ENCODE data around the gene PSENEN.
A peak's percentile ranks its signal among the peaks of the same experiment; 100 is the strongest.

Gene PSENEN

DNA sequence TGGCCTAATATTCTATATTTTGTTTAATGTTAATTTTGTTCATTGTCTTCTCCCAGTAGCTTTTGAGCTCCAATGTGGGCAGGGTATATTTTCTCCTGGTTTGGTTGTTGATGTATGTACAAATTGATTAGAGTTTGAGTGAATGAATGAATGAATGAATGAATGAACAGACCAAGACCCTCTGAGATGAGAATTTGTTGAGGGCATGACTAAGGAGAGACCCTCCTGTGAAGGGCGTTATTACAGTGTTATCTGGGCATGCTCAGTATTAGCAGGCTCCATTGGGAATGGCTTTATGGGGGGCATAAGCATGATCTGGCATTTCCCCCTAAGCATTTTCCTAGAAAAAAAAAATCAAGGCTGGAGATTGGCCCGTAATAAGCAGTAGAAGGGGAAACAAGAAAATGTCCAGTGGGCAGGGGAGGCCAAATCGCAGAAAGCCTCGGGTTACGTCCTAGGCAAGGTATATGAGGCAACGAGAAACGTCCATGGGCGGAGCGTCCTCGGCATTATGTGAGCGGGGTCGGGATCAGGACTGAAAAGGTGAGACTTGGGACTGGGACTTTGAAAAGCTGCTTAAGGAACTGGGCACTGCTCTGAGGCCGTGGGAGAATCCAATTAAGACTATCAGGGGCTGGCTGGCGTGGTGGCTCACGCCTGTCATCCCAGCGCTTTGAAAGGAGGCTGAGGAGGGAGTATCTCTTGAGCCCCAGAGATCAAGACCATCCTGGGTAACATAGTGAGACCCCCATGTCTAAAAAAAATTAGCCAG lies 29.0 kb downstream of the PSENEN start:
- Histone ChIP-seq H3K9ac (ENCODE audit: low read length) (no peak overlapping the region), H3K27ac (ENCODE audit: low read depth, low read length) (no peak overlapping the region), H3K4me1 (ENCODE audit: insufficient read depth, low read length) (peaks cover 18% of the 10 kb centered on the region), H3K27me3 (ENCODE audit: control insufficient read depth in 1 of 2, insufficient read depth in 2 of 2, low read length in 2 of 2) (no peaks in the 10 kb centered on the region), H3K4me3 (ENCODE audit: low read depth in 1 of 2, low read length in 2 of 2) (peak overlapping the region; percentile 30 to 61), H3K9me3 (ENCODE audit: low read length) (no peaks in the 10 kb centered on the region), H3K36me3 (ENCODE audit: insufficient read depth, low read length) (no peaks in the 10 kb centered on the region)

DNA sequence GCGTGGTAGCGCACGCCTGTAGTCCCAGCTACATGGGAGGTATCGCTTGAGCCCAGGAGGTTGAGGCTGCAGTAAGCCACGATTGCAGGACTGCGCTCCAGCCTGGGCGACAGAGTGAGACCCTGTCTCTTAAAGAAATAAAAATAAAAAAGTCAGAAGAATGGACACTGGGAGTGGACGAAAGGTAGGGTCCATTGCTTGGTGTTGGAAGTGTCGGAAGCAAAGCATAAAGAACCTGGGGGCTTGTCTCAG lies 29.5 kb downstream of the PSENEN start:
- H3K9ac ChIP-seq (ENCODE audit: low read length), result no peak overlapping the region
- peaks cover 18% of the 10 kb centered on the region for H3K4me1 ChIP-seq (ENCODE audit: insufficient read depth, low read length)
- H3K4me3 ChIP-seq (ENCODE audit: low read depth in 1 of 2, low read length in 2 of 2), result peak overlapping the region; percentile 30 to 61
- no peaks in the 10 kb centered on the region for H3K36me3 ChIP-seq (ENCODE audit: insufficient read depth, low read length)
- no peaks in the 10 kb centered on the region for H3K27me3 ChIP-seq (ENCODE audit: control insufficient read depth in 1 of 2, insufficient read depth in 2 of 2, low read length in 2 of 2)
- H3K9me3 ChIP-seq (ENCODE audit: low read length), result no peaks in the 10 kb centered on the region
- no peak overlapping the region for H3K27ac ChIP-seq (ENCODE audit: low read depth, low read length)

- Histone ChIP-seq H3K27me3 (ENCODE audit: control insufficient read depth in 1 of 2, insufficient read depth in 2 of 2, low read length in 2 of 2) (no peaks in the 10 kb centered on the region), H3K4me1 (ENCODE audit: insufficient read depth, low read length) (peaks cover 18% of the 10 kb centered on the region), H3K36me3 (ENCODE audit: insufficient read depth, low read length) (no peaks in the 10 kb centered on the region), H3K9me3 (ENCODE audit: low read length) (no peaks in the 10 kb centered on the region), H3K9ac (ENCODE audit: low read length) (no peak within 1 kb of the TSS), H3K4me3 (ENCODE audit: low read depth in 1 of 2, low read length in 2 of 2) (peak within 1 kb of the TSS; percentile 61 to 70), H3K27ac (ENCODE audit: low read depth, low read length) (peak within 1 kb of the TSS; percentile 42)
Observed at GRCh38 chr19:35775298-35776101, 30.0 kb downstream of the PSENEN start, which contains the start of gene ARHGAP33. Gene ARHGAP33, plus strand, starts transcription at chr19:35775564. Its CDS starts 95 bp downstream, at chr19:35775659.

DNA sequence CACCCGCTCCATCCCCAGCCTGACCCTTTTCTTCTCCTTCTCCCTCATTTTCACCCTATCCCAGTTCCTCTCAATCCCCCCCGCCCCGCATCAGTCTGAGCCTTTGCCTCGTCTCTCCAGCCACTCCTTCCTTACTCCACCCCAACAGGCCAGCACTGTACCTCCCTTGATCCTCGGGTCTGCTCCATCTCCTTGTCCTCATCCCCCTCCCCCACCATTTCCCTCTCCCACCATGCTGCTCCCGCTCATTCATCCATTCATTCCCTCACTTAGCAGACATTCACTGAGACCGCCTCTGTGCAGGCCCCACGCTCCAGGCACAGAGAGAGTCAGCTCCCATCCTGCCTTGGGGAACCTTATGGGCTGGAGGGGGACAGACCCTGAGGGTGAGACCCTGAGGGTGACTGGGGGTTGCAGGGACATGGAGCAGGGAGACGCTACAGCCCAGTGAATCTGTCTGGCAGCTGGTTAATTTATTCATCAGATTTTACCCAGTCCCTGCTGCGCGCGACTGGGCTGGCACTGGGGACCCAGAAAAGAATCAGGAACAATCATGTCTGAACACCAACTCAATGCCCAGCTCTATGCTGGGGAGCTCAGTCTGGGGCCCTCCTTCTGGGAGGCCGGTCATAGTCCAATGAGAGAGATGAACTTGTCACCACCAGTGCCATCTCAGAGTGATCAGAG lies 30.8 kb downstream of the PSENEN start:
- Histone ChIP-seq H3K4me3 (ENCODE audit: low read depth in 1 of 2, low read length in 2 of 2) (peak overlapping the region; percentile 61 to 70), H3K27me3 (ENCODE audit: control insufficient read depth in 1 of 2, insufficient read depth in 2 of 2, low read length in 2 of 2) (no peaks in the 10 kb centered on the region), H3K4me1 (ENCODE audit: insufficient read depth, low read length) (peaks cover 18% of the 10 kb centered on the region), H3K9ac (ENCODE audit: low read length) (no peak overlapping the region), H3K27ac (ENCODE audit: low read depth, low read length) (no peak overlapping the region), H3K9me3 (ENCODE audit: low read length) (no peaks in the 10 kb centered on the region), H3K36me3 (ENCODE audit: insufficient read depth, low read length) (no peaks in the 10 kb centered on the region)

DNA sequence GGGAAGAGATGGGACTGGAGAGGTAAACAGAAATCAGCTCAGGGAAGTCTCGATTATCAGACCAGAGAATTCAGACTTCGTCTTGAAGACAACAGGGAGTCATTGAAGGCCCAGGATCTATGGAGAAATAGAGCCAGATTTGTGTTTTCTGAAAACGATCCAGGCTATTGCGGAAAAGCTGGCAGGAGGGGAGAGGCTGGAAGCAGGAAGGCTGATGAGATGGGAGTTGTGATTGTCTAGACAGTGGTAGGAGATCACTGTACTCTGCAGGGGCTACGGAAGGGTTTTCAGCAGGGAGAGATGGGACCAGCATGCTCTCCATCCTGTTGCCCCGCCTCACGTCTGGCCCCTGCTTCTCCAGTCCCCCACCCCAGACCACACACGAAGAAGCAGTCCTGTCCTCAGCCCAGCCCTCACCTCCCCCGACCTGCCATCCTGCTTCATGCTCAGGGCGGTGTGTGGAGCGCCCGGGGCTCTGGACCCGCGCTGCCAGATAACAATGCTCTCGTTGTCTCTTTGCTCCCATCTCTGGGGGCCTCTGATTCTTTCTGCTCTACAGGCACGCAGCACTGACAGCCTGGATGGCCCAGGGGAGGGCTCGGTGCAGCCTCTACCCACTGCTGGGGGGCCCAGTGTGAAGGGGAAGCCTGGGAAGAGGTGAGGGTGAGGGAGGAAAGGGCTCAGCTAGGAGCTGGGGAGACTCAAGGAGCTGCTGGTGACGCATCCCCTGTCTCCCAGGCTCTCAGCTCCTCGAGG lies 31.8 kb downstream of the PSENEN start:
- H3K36me3 ChIP-seq (ENCODE audit: insufficient read depth, low read length), result no peaks in the 10 kb centered on the region
- no peak overlapping the region for H3K27ac ChIP-seq (ENCODE audit: low read depth, low read length)
- no peak overlapping the region for H3K9ac ChIP-seq (ENCODE audit: low read length)

GRCh38 chr19:35777961-35778360 lies 32.5 kb downstream of the PSENEN start:
- no peak overlapping the region for H3K27ac ChIP-seq (ENCODE audit: low read depth, low read length)
- no peak overlapping the region for H3K4me3 ChIP-seq (ENCODE audit: low read depth in 1 of 2, low read length in 2 of 2)
- no peak overlapping the region for H3K9ac ChIP-seq (ENCODE audit: low read length)
- no peaks in the 10 kb centered on the region for H3K36me3 ChIP-seq (ENCODE audit: insufficient read depth, low read length)
- no peaks in the 10 kb centered on the region for H3K9me3 ChIP-seq (ENCODE audit: low read length)
- peaks cover 18% of the 10 kb centered on the region for H3K4me1 ChIP-seq (ENCODE audit: insufficient read depth, low read length)
- H3K27me3 ChIP-seq (ENCODE audit: control insufficient read depth in 1 of 2, insufficient read depth in 2 of 2, low read length in 2 of 2), result no peaks in the 10 kb centered on the region

More for the DNA sequence above, 31.8 kb downstream of the PSENEN start:
- Histone ChIP-seq H3K4me1 (ENCODE audit: insufficient read depth, low read length) (peaks cover 18% of the 10 kb centered on the region), H3K9me3 (ENCODE audit: low read length) (no peaks in the 10 kb centered on the region), H3K27me3 (ENCODE audit: control insufficient read depth in 1 of 2, insufficient read depth in 2 of 2, low read length in 2 of 2) (no peaks in the 10 kb centered on the region), H3K4me3 (ENCODE audit: low read depth in 1 of 2, low read length in 2 of 2) (no peak overlapping the region)

GRCh38 chr19:35779033-35779432 lies 33.6 kb downstream of the PSENEN start:
- H3K9me3 ChIP-seq (ENCODE audit: low read length), result no peaks in the 10 kb centered on the region
- H3K27me3 ChIP-seq (ENCODE audit: control insufficient read depth in 1 of 2, insufficient read depth in 2 of 2, low read length in 2 of 2), result no peaks in the 10 kb centered on the region
- no peak overlapping the region for H3K27ac ChIP-seq (ENCODE audit: low read depth, low read length)
- H3K36me3 ChIP-seq (ENCODE audit: insufficient read depth, low read length), result no peaks in the 10 kb centered on the region
- no peak overlapping the region for H3K4me3 ChIP-seq (ENCODE audit: low read depth in 1 of 2, low read length in 2 of 2)
- H3K4me1 ChIP-seq (ENCODE audit: insufficient read depth, low read length), result peaks cover 18% of the 10 kb centered on the region
- no peak overlapping the region for H3K9ac ChIP-seq (ENCODE audit: low read length)

GRCh38 chr19:35780058-35780457 lies 34.6 kb downstream of the PSENEN start:
- Histone ChIP-seq H3K36me3 (ENCODE audit: insufficient read depth, low read length) (no peaks in the 10 kb centered on the region), H3K9me3 (ENCODE audit: low read length) (no peaks in the 10 kb centered on the region), H3K4me3 (ENCODE audit: low read depth in 1 of 2, low read length in 2 of 2) (no peak overlapping the region), H3K27me3 (ENCODE audit: control insufficient read depth in 1 of 2, insufficient read depth in 2 of 2, low read length in 2 of 2) (no peaks in the 10 kb centered on the region), H3K4me1 (ENCODE audit: insufficient read depth, low read length) (peaks cover 9% of the 10 kb centered on the region), H3K27ac (ENCODE audit: low read depth, low read length) (no peak overlapping the region), H3K9ac (ENCODE audit: low read length) (no peak overlapping the region)

DNA sequence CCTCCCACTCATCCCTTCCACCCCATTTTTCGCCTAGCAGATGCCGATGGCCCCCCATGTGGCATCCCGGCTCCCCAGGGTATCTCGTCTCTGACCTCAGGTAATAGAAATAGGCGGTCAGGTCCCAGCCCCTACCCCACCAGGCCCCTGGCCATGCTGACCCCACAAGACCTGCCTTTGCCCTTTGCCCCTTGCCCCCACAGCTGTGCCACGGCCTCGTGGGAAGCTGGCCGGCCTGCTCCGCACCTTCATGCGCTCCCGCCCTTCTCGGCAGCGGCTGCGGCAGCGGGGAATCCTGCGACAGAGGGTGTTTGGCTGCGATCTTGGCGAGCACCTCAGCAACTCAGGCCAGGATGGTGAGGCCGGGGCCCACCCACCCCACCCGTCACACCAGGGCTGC lies 35.3 kb downstream of the PSENEN start:
- H3K4me3 ChIP-seq (ENCODE audit: low read depth in 1 of 2, low read length in 2 of 2), result no peak overlapping the region
- H3K27me3 ChIP-seq (ENCODE audit: control insufficient read depth in 1 of 2, insufficient read depth in 2 of 2, low read length in 2 of 2), result no peaks in the 10 kb centered on the region
- H3K27ac ChIP-seq (ENCODE audit: low read depth, low read length), result no peak overlapping the region
- H3K4me1 ChIP-seq (ENCODE audit: insufficient read depth, low read length), result peaks cover 8% of the 10 kb centered on the region
- H3K9ac ChIP-seq (ENCODE audit: low read length), result no peak overlapping the region
- no peaks in the 10 kb centered on the region for H3K9me3 ChIP-seq (ENCODE audit: low read length)
- H3K36me3 ChIP-seq (ENCODE audit: insufficient read depth, low read length), result no peaks in the 10 kb centered on the region

DNA sequence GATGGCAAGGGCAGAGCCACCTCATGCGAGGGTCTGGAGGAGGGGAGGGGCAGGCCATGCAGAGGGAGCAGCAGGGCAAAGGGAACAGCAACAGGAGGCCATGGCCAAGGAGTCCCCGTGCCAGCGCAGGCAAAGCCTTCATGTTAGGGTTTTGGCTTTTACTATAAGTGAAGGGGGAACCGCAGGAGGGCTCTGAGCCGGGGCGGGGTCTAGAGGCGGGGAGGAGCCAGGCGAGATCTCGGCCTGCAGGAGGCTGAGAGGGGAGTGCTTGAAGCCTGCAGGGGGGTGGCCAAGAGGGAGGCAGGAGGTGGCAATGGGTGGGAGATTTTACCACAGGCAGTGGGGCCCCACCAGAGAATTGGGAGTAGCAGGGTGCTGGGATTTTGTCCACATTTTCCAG lies 36.2 kb downstream of the PSENEN start:
- H3K36me3 ChIP-seq (ENCODE audit: insufficient read depth, low read length), result no peaks in the 10 kb centered on the region
- no peaks in the 10 kb centered on the region for H3K27me3 ChIP-seq (ENCODE audit: control insufficient read depth in 1 of 2, insufficient read depth in 2 of 2, low read length in 2 of 2)
- H3K4me1 ChIP-seq (ENCODE audit: insufficient read depth, low read length), result peaks cover under 1% of the 10 kb centered on the region
- no peaks in the 10 kb centered on the region for H3K9me3 ChIP-seq (ENCODE audit: low read length)
- no peak overlapping the region for H3K9ac ChIP-seq (ENCODE audit: low read length)
- no peak overlapping the region for H3K4me3 ChIP-seq (ENCODE audit: low read depth in 1 of 2, low read length in 2 of 2)
- no peak overlapping the region for H3K27ac ChIP-seq (ENCODE audit: low read depth, low read length)

GRCh38 chr19:35782589-35782988 lies 37.1 kb downstream of the PSENEN start:
- no peak overlapping the region for H3K9ac ChIP-seq (ENCODE audit: low read length)
- no peaks in the 10 kb centered on the region for H3K9me3 ChIP-seq (ENCODE audit: low read length)
- no peaks in the 10 kb centered on the region for H3K4me1 ChIP-seq (ENCODE audit: insufficient read depth, low read length)
- no peak overlapping the region for H3K4me3 ChIP-seq (ENCODE audit: low read depth in 1 of 2, low read length in 2 of 2)
- no peaks in the 10 kb centered on the region for H3K27me3 ChIP-seq (ENCODE audit: control insufficient read depth in 1 of 2, insufficient read depth in 2 of 2, low read length in 2 of 2)
- H3K27ac ChIP-seq (ENCODE audit: low read depth, low read length), result no peak overlapping the region
- no peaks in the 10 kb centered on the region for H3K36me3 ChIP-seq (ENCODE audit: insufficient read depth, low read length)

Data from muscle layer of colon (tissue), 2 donors.